Measurements from ENCODE around the gene IGSF8. TPM values are rescaled to one million over a fixed set of nuclear protein-coding genes. Genes with fewer than 3 reads are reported as not detected.

IGSF8 gene
- total and polyA plus RNA-seq, 4 donors: 23.5 to 39.5 (median 26.8) TPM

DNA sequence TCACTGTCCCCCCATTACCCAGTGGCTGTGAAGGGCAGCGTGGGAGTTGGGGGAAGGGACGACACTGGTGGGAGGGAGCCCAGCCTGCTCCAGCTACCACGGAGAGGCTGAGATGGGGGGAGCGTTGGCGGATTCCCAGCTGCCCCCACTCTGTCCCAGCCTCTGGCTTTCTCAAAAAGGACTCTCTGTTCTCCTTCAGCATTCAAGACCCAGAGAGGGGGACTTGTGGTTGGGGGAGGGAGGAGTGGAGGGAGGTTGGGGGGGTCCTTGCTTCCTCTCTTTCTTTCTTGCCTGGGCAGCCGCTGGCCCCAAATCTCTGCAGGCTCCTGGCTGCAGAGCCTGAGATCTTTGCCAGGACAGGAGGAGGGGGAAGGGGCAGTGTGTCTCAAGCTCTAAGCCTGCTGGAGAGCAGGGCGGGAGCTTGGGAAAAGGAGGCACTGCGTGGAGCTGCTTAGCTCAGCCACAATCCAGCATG lies 19.3 kb upstream of the IGSF8 start:
- H3K4me1 ChIP-seq (ENCODE audit: control insufficient read depth in 5 of 5, insufficient read depth in 5 of 5, low read length in 5 of 5): peaks cover 0 to 43% (median 12%) of the 10 kb centered on the region in 5 donors
- H3K27me3 ChIP-seq (ENCODE audit: control insufficient read depth in 3 of 3, insufficient read depth in 3 of 3, low read length in 2 of 3): peaks cover 0 to 2% (median 0%) of the 10 kb centered on the region in 3 donors
- no peaks in the 10 kb centered on the region for H3K9me3 ChIP-seq (ENCODE audit: control insufficient read depth in 4 of 4, insufficient read depth in 3 of 4, low read length in 3 of 4)
- 34 to 62% methylated on average over 8 of the region's 8 CpGs for WGBS, 2 donors
- peak overlapping the region in 1 of 2 donors; percentile 38 for H3K27ac ChIP-seq (ENCODE audit: low read depth in 1 of 2, low read length in 1 of 2)
- ATAC-seq (ENCODE audit: insufficient read depth, low FRiP score) (no peak), DNase-seq (peak; percentile 86 to 96 (median 92))
- H3K36me3 ChIP-seq (ENCODE audit: control insufficient read depth in 4 of 4, insufficient read depth in 4 of 4, low read length in 4 of 4): no peaks in the 10 kb centered on the region
- H3K4me3 ChIP-seq: no peak overlapping the region
- TF ChIP-seq, protein P1, sequence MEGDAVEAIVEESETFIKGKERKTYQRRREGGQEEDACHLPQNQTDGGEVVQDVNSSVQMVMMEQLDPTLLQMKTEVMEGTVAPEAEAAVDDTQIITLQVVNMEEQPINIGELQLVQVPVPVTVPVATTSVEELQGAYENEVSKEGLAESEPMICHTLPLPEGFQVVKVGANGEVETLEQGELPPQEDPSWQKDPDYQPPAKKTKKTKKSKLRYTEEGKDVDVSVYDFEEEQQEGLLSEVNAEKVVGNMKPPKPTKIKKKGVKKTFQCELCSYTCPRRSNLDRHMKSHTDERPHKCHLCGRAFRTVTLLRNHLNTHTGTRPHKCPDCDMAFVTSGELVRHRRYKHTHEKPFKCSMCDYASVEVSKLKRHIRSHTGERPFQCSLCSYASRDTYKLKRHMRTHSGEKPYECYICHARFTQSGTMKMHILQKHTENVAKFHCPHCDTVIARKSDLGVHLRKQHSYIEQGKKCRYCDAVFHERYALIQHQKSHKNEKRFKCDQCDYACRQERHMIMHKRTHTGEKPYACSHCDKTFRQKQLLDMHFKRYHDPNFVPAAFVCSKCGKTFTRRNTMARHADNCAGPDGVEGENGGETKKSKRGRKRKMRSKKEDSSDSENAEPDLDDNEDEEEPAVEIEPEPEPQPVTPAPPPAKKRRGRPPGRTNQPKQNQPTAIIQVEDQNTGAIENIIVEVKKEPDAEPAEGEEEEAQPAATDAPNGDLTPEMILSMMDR (IDR thresholded peaks at IDR 0.05; ENCODE audit: control extremely low read depth, extremely low read depth): no peak
- no peak overlapping the region for H3K9ac ChIP-seq (ENCODE audit: insufficient read depth in 1 of 2, low read length in 2 of 2)

DNA sequence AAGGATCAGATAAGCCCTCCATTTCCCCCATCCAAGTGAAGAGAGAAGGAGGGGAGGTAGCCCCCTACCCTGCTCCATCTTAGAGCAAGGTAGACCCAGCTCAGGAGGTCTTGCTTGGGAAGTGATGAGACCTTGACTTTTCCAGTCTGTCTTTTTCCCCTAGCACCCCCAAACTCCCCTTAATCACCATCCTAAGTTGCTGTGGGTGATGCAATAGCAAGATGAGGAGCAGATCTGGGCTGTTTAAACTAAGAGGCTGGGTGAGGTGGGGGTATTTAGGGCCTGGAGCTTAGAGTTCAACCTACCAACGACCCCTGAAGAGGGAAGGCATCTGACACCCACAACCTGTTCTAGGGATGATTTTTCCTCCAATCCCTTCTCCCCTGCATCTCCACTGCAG lies 18.9 kb upstream of the IGSF8 start:
- TF ChIP-seq, protein P1 (IDR thresholded peaks at IDR 0.05; ENCODE audit: control extremely low read depth, extremely low read depth): no peak
- H3K36me3 ChIP-seq (ENCODE audit: control insufficient read depth in 4 of 4, insufficient read depth in 4 of 4, low read length in 4 of 4): no peaks in the 10 kb centered on the region
- peaks cover 0 to 2% (median 0%) of the 10 kb centered on the region in 3 donors for H3K27me3 ChIP-seq (ENCODE audit: control insufficient read depth in 3 of 3, insufficient read depth in 3 of 3, low read length in 2 of 3)
- ATAC-seq (ENCODE audit: insufficient read depth, low FRiP score): no peak
- H3K4me1 ChIP-seq (ENCODE audit: control insufficient read depth in 5 of 5, insufficient read depth in 5 of 5, low read length in 5 of 5): peaks cover 0 to 43% (median 12%) of the 10 kb centered on the region in 5 donors
- no peak overlapping the region for H3K4me3 ChIP-seq
- DNase-seq: peak in 1 of 3 donors; percentile 35
- peak overlapping the region in 1 of 2 donors; percentile 38 for H3K27ac ChIP-seq (ENCODE audit: low read depth in 1 of 2, low read length in 1 of 2)
- WGBS, 2 donors: 25 to 27% methylated on average over 1 of the region's 1 CpG
- H3K9ac ChIP-seq (ENCODE audit: insufficient read depth in 1 of 2, low read length in 2 of 2): no peak overlapping the region
- no peaks in the 10 kb centered on the region for H3K9me3 ChIP-seq (ENCODE audit: control insufficient read depth in 4 of 4, insufficient read depth in 3 of 4, low read length in 3 of 4)

DNA sequence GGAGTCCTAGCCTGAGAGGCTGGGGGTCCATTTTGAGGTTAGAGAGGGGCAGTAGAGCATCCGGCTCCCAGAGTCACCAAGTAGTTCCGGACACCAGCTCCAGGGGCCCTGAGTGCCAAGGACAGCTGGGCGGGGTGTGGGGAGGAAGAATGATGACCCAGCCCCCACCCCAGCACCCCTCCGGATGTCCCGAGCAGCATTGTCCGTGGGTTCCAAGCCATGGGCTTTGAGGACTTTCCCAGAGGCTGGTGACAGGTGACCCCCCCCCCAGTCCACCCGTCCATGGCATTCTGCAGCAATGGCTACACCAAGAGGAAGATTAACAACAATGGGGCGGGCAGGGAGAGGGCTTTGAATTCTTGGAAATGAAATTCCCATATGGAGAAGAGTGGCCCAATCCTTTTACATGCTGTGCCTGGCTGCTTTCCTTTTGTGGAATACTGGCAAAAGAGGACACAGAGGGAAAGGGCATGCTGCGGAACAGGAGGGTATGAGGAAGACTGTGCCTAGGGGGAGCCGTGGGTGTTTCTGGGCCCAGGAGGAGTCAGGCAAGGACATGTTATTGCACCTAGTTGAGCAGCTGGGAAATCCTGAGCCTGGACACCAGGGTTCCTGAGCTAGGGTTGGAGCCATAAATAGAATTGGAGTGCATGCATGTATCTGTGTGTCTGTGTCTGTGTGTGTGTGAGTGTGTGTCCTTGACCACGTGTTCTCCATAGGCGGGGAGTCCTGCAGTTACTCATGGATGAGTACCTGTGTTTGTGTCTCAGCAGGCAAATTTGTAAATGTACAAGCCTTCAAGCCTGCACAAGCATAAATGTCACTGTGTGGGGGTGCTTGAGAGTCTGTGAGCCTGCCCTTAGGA lies 18.1 kb upstream of the IGSF8 start:
- no peak for ATAC-seq (ENCODE audit: insufficient read depth, low FRiP score)
- H3K9me3 ChIP-seq (ENCODE audit: control insufficient read depth in 4 of 4, insufficient read depth in 3 of 4, low read length in 3 of 4): no peaks in the 10 kb centered on the region
- H3K4me1 ChIP-seq (ENCODE audit: control insufficient read depth in 5 of 5, insufficient read depth in 5 of 5, low read length in 5 of 5): peaks cover 0 to 43% (median 12%) of the 10 kb centered on the region in 5 donors
- peak in 1 of 3 donors; percentile 70 for DNase-seq
- TF ChIP-seq, protein P1 (IDR thresholded peaks at IDR 0.05; ENCODE audit: control extremely low read depth, extremely low read depth): no peak
- H3K27me3 ChIP-seq (ENCODE audit: control insufficient read depth in 3 of 3, insufficient read depth in 3 of 3, low read length in 2 of 3): peaks cover 0 to 2% (median 0%) of the 10 kb centered on the region in 3 donors
- 60 to 63% methylated on average over 12 of the region's 12 CpGs for WGBS, 2 donors
- H3K27ac ChIP-seq (ENCODE audit: low read depth in 1 of 2, low read length in 1 of 2): peak overlapping the region in 1 of 2 donors; percentile 38
- no peak overlapping the region for H3K4me3 ChIP-seq
- H3K36me3 ChIP-seq (ENCODE audit: control insufficient read depth in 4 of 4, insufficient read depth in 4 of 4, low read length in 4 of 4): no peaks in the 10 kb centered on the region
- H3K9ac ChIP-seq (ENCODE audit: insufficient read depth in 1 of 2, low read length in 2 of 2): peak overlapping the region in 1 of 2 donors; percentile 47

Data from lung (tissue), 12 donors.